ENCODE data around the gene IDI1.

The IDI1 gene

DNA sequence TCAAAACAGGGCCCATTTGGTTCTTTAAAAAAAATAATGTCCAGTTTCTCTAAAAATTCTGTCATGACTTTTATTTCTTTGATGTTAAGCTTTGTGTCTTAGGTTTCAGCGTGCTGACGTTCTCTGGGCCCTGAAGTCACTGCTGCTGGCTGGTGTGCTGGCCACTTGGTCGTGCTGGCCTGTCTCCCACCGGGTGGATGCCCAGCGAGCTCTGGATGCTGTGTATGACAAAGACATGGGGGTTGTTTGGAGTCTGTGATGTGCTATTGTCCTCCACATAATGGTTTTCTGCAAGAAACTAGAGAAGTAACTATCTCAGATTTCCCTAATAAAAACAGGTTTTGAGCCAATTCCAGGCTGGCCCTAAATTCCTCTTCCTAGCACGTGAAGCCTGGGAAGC is 13.7 kb downstream of the IDI1 start:
- no peak overlapping the region for H3K4me3 ChIP-seq (replicated peaks; ENCODE audit: insufficient read depth, low read length)
- H3K27me3 ChIP-seq (ENCODE audit: insufficient read depth, poor library complexity, severe bottlenecking): no peaks in the 10 kb centered on the region
- TF ChIP-seq GABPA (IDR thresholded peaks at IDR 0.05; ENCODE audit: low read depth) (no peak), POLR2AphosphoS5 (IDR thresholded peaks at IDR 0.05; ENCODE audit: low read depth) (no peak), SPI1 (IDR thresholded peaks at IDR 0.05; ENCODE audit: borderline replicate concordance, low read depth) (no peak)
- TF ChIP-seq, protein P1, sequence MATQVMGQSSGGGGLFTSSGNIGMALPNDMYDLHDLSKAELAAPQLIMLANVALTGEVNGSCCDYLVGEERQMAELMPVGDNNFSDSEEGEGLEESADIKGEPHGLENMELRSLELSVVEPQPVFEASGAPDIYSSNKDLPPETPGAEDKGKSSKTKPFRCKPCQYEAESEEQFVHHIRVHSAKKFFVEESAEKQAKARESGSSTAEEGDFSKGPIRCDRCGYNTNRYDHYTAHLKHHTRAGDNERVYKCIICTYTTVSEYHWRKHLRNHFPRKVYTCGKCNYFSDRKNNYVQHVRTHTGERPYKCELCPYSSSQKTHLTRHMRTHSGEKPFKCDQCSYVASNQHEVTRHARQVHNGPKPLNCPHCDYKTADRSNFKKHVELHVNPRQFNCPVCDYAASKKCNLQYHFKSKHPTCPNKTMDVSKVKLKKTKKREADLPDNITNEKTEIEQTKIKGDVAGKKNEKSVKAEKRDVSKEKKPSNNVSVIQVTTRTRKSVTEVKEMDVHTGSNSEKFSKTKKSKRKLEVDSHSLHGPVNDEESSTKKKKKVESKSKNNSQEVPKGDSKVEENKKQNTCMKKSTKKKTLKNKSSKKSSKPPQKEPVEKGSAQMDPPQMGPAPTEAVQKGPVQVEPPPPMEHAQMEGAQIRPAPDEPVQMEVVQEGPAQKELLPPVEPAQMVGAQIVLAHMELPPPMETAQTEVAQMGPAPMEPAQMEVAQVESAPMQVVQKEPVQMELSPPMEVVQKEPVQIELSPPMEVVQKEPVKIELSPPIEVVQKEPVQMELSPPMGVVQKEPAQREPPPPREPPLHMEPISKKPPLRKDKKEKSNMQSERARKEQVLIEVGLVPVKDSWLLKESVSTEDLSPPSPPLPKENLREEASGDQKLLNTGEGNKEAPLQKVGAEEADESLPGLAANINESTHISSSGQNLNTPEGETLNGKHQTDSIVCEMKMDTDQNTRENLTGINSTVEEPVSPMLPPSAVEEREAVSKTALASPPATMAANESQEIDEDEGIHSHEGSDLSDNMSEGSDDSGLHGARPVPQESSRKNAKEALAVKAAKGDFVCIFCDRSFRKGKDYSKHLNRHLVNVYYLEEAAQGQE (IDR thresholded peaks at IDR 0.05; ENCODE audit: insufficient replicate concordance, low read depth): no peak
- TF ChIP-seq, protein P2, sequence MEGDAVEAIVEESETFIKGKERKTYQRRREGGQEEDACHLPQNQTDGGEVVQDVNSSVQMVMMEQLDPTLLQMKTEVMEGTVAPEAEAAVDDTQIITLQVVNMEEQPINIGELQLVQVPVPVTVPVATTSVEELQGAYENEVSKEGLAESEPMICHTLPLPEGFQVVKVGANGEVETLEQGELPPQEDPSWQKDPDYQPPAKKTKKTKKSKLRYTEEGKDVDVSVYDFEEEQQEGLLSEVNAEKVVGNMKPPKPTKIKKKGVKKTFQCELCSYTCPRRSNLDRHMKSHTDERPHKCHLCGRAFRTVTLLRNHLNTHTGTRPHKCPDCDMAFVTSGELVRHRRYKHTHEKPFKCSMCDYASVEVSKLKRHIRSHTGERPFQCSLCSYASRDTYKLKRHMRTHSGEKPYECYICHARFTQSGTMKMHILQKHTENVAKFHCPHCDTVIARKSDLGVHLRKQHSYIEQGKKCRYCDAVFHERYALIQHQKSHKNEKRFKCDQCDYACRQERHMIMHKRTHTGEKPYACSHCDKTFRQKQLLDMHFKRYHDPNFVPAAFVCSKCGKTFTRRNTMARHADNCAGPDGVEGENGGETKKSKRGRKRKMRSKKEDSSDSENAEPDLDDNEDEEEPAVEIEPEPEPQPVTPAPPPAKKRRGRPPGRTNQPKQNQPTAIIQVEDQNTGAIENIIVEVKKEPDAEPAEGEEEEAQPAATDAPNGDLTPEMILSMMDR (IDR thresholded peaks at IDR 0.05; ENCODE audit: insufficient read depth, low read length): no peak
- H3K27ac ChIP-seq (replicated peaks): no peak overlapping the region
- DNase-seq (ENCODE audit: low read depth in 1 of 2, low spot score in 1 of 2): no peak

DNA sequence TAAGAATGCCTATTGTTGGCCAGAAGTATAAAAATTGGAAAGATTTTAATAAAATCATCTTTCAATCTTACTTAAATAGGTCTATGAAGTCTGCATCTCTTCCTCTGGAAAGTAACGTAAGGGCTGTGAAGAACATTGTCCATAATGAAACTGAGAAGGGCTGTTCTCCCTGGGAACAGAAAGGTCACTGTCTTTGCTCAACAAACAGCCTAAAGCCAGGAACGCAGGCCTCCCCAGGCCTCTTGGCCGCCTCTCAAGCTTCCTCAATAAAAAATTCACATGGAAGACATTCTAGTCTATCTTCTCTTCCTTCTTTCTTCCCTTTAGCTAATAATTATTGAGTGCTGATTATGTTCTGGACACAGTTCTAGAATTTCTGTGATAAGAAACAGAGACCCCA is 14.2 kb downstream of the IDI1 start:
- TF ChIP-seq, protein P1 (IDR thresholded peaks at IDR 0.05; ENCODE audit: insufficient replicate concordance, low read depth): no peak
- TF ChIP-seq, protein P2 (IDR thresholded peaks at IDR 0.05; ENCODE audit: insufficient read depth, low read length): no peak
- TF ChIP-seq POLR2AphosphoS5 (IDR thresholded peaks at IDR 0.05; ENCODE audit: low read depth) (no peak), SPI1 (IDR thresholded peaks at IDR 0.05; ENCODE audit: borderline replicate concordance, low read depth) (no peak), GABPA (IDR thresholded peaks at IDR 0.05; ENCODE audit: low read depth) (no peak)
- no peak overlapping the region for H3K27ac ChIP-seq (replicated peaks)
- H3K27me3 ChIP-seq (ENCODE audit: insufficient read depth, poor library complexity, severe bottlenecking): no peaks in the 10 kb centered on the region
- no peak overlapping the region for H3K4me3 ChIP-seq (replicated peaks; ENCODE audit: insufficient read depth, low read length)
- DNase-seq (ENCODE audit: low read depth in 1 of 2, low spot score in 1 of 2): no peak

DNA sequence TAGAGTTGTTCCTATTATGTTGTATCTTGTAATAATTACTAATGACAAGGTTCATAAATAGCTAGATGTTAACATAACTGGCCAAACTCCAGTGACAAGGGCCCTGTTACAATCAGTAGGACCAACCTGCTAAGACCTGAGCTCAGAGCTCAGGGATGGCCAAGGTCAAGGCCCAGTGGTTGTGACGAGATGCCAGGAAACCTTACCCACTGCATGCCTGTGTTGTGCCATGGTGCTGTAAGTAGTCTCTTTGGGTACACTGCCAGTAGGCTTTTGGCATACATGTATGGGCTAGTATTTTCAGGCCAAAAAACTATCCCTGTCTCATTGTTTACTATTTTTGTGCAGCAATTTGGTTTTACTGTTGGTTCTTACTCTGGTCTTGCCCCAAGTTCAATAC is 15.3 kb downstream of the IDI1 start:
- DNase-seq (ENCODE audit: low read depth in 1 of 2, low spot score in 1 of 2): no peak
- H3K27ac ChIP-seq (replicated peaks): no peak overlapping the region
- no peaks in the 10 kb centered on the region for H3K27me3 ChIP-seq (ENCODE audit: insufficient read depth, poor library complexity, severe bottlenecking)
- TF ChIP-seq, protein P1 (IDR thresholded peaks at IDR 0.05; ENCODE audit: insufficient replicate concordance, low read depth): no peak
- TF ChIP-seq GABPA (IDR thresholded peaks at IDR 0.05; ENCODE audit: low read depth): no peak
- H3K4me3 ChIP-seq (replicated peaks; ENCODE audit: insufficient read depth, low read length): no peak overlapping the region

DNA sequence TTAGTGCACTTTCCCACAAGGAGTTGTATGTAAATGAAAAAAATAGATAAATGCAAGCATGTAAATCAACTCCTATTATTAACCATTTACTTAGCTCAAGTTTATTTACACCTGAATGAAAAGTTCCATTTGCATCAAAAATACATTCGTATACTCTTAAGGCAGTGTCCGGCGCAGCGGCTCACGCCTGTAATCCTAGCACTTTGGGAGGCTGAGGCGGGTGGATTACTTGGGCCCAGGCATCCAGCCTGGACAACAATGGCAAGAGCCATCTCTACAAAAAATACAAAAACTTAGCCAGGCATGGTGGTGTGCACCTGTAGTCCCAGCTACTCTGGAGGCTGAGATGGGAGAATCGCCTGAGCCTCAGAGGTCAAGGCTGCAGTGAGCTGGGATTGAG is 19.1 kb downstream of the IDI1 start:
- Histone ChIP-seq H3K4me3 (replicated peaks; ENCODE audit: insufficient read depth, low read length) (no peak overlapping the region), H3K27me3 (ENCODE audit: insufficient read depth, poor library complexity, severe bottlenecking) (no peaks in the 10 kb centered on the region), H3K27ac (replicated peaks) (no peak overlapping the region)
- TF ChIP-seq GABPA (IDR thresholded peaks at IDR 0.05; ENCODE audit: low read depth): no peak
- TF ChIP-seq SPI1 (IDR thresholded peaks at IDR 0.05; ENCODE audit: borderline replicate concordance, low read depth): no peak
- TF ChIP-seq, protein P1 (IDR thresholded peaks at IDR 0.05; ENCODE audit: insufficient replicate concordance, low read depth): no peak
- TF ChIP-seq, protein P2 (IDR thresholded peaks at IDR 0.05; ENCODE audit: insufficient read depth, low read length): no peak
- TF ChIP-seq POLR2AphosphoS5 (IDR thresholded peaks at IDR 0.05; ENCODE audit: low read depth): no peak
- no peak for DNase-seq (ENCODE audit: low read depth in 1 of 2, low spot score in 1 of 2)

All from HL-60 (cell line).